Endodermal cell (in vitro differentiated cells): ENCODE results near the gene FBXO22. TPM values are rescaled to one million over a fixed set of nuclear protein-coding genes. Genes with fewer than 3 reads are reported as not detected.

ENCODE experiments used
- DNase-seq: peaks from one replicate; pipeline ENCODE4 v3.0.0-alpha.2; 2017
- H3K27ac ChIP-seq: 2 replicates; pipeline ENCODE4 v1.5.1; 2013; ENCODE audit warnings: mild to moderate bottlenecking, low read depth, low read length, moderate library complexity
- H3K27me3 ChIP-seq: 2 replicates; pipeline ENCODE4 v1.6.1; 2013; ENCODE audit warnings: mild to moderate bottlenecking, low read length, moderate library complexity; ENCODE audit not compliant: insufficient read depth, control insufficient read depth, poor library complexity, severe bottlenecking
- H3K36me3 ChIP-seq: 2 replicates; pipeline ENCODE4 v1.7.0; 2013; ENCODE audit warnings: mild to moderate bottlenecking, low read length, moderate library complexity; ENCODE audit not compliant: control insufficient read depth, insufficient read depth
- H3K4me1 ChIP-seq: one replicate; pipeline ENCODE4 v1.7.0; 2013; ENCODE audit warnings: low read length; ENCODE audit not compliant: control insufficient read depth, insufficient read depth
- H3K4me3 ChIP-seq: 2 replicates; pipeline ENCODE4 v1.5.1; 2013; ENCODE audit warnings: mild to moderate bottlenecking, low read length, moderate library complexity
- H3K9ac ChIP-seq: 2 replicates; pipeline ENCODE4 v1.6.1; 2013; ENCODE audit warnings: mild to moderate bottlenecking, low read length, moderate library complexity; ENCODE audit not compliant: poor library complexity, severe bottlenecking; ENCODE audit errors: extremely low read depth
- H3K9me3 ChIP-seq: 2 replicates; pipeline ENCODE4 v1.6.1; 2013; ENCODE audit warnings: mild to moderate bottlenecking, low read length, moderate library complexity; ENCODE audit not compliant: control insufficient read depth
- H3K27ac Mint-ChIP-seq: 2 replicates; pipeline ENCODE4 v1.8.0; 2020; ENCODE audit warnings: mixed read lengths
- H3K27me3 Mint-ChIP-seq: 2 replicates; pipeline ENCODE4 v1.8.0; 2021; ENCODE audit warnings: mild to moderate bottlenecking, mixed read lengths; ENCODE audit not compliant: insufficient read depth
- H3K36me3 Mint-ChIP-seq: 2 replicates; pipeline ENCODE4 v1.8.0; 2020; ENCODE audit warnings: low read depth, mixed read lengths
- H3K4me1 Mint-ChIP-seq: 2 replicates; pipeline ENCODE4 v1.8.0; 2020; ENCODE audit warnings: mixed read lengths
- H3K4me3 Mint-ChIP-seq: 2 replicates; pipeline ENCODE4 v1.8.0; 2020; ENCODE audit warnings: mild to moderate bottlenecking, moderate library complexity, mixed read lengths
- H3K9me3 Mint-ChIP-seq: 2 replicates; pipeline ENCODE4 v1.8.0; 2020; ENCODE audit warnings: mild to moderate bottlenecking, mixed read lengths
- WGBS, 2 experiments: methylation state at CpG; one replicate each; pipeline versions ENCODE4 v1.1.5 to v1.1.7; 2013; ENCODE audit warnings: missing lambda C conversion rate in 2 of 2, mixed read lengths in 1 of 2; ENCODE audit not compliant: insufficient coverage in 1 of 2, insufficient read length in 1 of 2; 5-methylcytosine and 5-hydroxymethylcytosine counted together
- total RNA-seq, 2 donors: library from RNA; stranded (reverse); fragmentation: NEBNext Ultra II Directional in 1 of 2; extraction: Animal tissue kit (Norgen Biotek cat#: 25700) in 1 of 2; gene quantifications; 2 replicates in 1 of 2; 3 replicates in 1 of 2; pipeline ENCODE4 v1.2.1, GENCODE V29; 2021
- TF ChIP-seq, protein P1 (sequence below): fragments of 200-600 bp; sonication (generic); conservative IDR thresholded peaks from 2 replicates; pipeline ENCODE4 v1.5.0; 2021; ENCODE audit warnings: antibody characterized with exemption, mild to moderate bottlenecking

Gene FBXO22
- total RNA-seq, 2 donors from 2014 or later: 47.6 to 48.1 TPM

DNA sequence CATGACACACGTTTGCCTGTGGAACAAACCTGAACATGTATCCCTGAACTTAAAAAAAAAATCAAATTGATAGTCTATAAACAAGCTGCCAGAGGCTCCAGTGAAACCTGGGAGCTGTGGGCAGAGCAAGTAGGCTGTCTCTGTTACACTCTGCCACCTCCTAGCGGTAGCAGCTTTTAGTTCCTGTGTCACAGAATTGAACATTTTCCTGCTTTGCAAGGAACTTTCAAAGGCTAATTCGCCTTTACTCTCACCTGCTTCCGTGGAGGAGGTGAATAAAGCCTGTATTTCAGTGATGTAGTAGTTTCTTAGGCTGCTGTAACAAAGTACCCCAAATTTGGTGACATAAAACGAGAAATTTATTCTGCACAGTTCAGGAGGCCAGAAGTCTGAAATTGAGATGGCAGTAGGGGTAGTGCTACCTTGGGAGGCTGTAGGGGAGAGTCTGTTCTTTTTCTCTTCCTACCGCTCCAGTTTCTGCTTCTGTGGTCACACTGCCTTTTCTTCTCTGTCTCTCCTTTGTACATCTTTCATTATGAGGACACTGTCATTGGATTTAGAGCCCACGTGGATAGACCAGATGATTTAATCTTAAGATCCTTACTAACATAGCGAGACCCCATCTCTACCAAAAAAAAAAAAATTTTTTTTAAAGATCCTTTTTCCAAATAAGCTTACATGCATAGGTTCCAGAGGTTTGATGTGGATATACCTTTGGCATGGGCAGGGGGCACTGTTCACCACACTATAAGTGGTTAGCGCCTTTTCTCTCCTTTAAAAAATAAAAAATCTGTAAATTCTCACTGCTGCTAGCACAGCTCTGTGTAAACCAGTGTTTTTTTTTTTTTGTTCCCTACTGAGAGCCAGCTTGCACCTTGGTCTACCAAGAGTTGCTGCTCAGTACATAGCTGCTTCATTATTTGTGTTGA lies 25.3 kb downstream of the FBXO22 start:
- TF ChIP-seq, protein P1, sequence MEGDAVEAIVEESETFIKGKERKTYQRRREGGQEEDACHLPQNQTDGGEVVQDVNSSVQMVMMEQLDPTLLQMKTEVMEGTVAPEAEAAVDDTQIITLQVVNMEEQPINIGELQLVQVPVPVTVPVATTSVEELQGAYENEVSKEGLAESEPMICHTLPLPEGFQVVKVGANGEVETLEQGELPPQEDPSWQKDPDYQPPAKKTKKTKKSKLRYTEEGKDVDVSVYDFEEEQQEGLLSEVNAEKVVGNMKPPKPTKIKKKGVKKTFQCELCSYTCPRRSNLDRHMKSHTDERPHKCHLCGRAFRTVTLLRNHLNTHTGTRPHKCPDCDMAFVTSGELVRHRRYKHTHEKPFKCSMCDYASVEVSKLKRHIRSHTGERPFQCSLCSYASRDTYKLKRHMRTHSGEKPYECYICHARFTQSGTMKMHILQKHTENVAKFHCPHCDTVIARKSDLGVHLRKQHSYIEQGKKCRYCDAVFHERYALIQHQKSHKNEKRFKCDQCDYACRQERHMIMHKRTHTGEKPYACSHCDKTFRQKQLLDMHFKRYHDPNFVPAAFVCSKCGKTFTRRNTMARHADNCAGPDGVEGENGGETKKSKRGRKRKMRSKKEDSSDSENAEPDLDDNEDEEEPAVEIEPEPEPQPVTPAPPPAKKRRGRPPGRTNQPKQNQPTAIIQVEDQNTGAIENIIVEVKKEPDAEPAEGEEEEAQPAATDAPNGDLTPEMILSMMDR: peak; percentile 78
- no peaks in the 10 kb centered on the region for H3K27me3 ChIP-seq
- no peak overlapping the region for H3K27ac ChIP-seq
- 64 to 79% methylated on average over 6 to 8 of the region's 9 CpGs for WGBS, 2 experiments
- Mint-ChIP-seq H3K27ac (peak overlapping the region; percentile 32), H3K4me3 (no peak overlapping the region), H3K27me3 (no peaks in the 10 kb centered on the region), H3K9me3 (no peaks in the 10 kb centered on the region), H3K4me1 (peaks cover 45% of the 10 kb centered on the region), H3K36me3 (peaks cover 37% of the 10 kb centered on the region)
- DNase-seq: peak; percentile 87
- H3K4me1 ChIP-seq: peaks cover 6% of the 10 kb centered on the region
- no peak overlapping the region for H3K4me3 ChIP-seq
- H3K36me3 ChIP-seq: peaks cover 64% of the 10 kb centered on the region
- peaks cover 8% of the 10 kb centered on the region for H3K9me3 ChIP-seq
- no peak overlapping the region for H3K9ac ChIP-seq

DNA sequence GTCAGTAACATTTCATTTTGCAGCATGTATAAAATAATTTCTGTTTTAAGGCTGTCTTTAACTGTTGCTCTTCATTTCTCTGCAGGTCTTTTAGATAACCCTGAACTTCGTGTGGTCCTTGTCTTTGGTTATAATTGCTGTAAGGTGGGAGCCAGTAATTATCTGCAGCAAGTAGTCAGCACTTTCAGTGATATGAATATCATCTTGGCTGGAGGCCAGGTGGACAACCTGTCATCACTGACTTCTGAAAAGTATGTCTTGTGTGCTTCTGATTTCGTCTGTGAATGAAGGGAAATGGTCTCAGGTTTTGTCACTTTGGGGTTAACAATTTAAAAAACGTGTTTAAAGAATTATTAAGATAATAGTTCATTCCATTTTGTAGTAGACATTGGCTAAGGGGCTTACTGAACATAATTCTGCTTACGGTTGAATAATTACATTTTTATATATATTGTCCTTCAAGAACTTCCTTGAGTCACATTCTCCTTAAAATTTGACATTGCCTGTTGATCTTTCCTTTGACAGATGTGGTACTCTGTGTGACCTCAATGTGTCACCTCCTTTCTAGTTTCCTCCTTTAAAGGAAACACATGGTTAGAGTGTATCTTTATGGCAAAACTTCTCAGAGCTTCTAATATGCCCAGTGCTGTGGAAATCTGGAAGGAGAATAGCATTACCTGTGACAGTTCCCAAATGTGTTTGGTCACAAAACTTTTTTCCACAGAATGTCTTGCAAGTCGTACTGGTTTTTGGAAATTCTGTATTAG lies 26.3 kb downstream of the FBXO22 start:
- H3K36me3 Mint-ChIP-seq: peaks cover 43% of the 10 kb centered on the region
- no peak for DNase-seq
- WGBS, 2 experiments: 89 to 100% methylated on average over 1 to 5 of the region's 5 CpGs

DNA sequence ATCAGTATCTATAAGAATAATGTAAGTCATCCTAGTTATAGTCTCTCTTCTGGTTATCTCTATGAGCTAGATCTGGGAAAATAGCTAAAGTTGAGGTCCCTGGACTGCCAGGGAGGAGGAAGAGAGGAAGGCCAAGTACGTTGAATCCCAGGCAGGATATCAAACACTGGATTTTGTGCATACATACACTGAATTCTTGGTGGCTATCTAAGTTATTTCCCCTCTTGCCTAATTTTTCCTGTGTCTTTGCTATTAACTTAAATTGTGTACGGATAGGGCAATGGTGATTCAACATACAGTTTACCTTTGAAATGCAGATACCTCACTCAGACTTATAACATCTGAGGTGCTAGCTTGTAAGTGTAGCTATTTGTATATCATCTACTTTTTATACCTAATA lies 27.2 kb downstream of the FBXO22 start:
- Mint-ChIP-seq H3K4me3 (no peak overlapping the region), H3K27ac (no peak overlapping the region), H3K36me3 (peaks cover 50% of the 10 kb centered on the region), H3K27me3 (no peaks in the 10 kb centered on the region), H3K4me1 (peaks cover 29% of the 10 kb centered on the region), H3K9me3 (no peaks in the 10 kb centered on the region)
- Histone ChIP-seq H3K27me3 (no peaks in the 10 kb centered on the region), H3K4me3 (no peak overlapping the region), H3K9me3 (peaks cover 22% of the 10 kb centered on the region), H3K9ac (no peak overlapping the region), H3K4me1 (no peaks in the 10 kb centered on the region), H3K36me3 (peaks cover 66% of the 10 kb centered on the region), H3K27ac (no peak overlapping the region)
- DNase-seq: no peak
- 96% methylated on average over 1 of the region's 2 CpGs; no CpG with 5 or more reads in 1 of the 2 experiments for WGBS, 2 experiments
- TF ChIP-seq, protein P1: no peak

More for the DNA sequence above, 26.3 kb downstream of the FBXO22 start:
- H3K4me1 ChIP-seq: no peaks in the 10 kb centered on the region
- no peak overlapping the region for H3K27ac Mint-ChIP-seq
- no peaks in the 10 kb centered on the region for H3K27me3 Mint-ChIP-seq
- H3K27me3 ChIP-seq: no peaks in the 10 kb centered on the region
- H3K9me3 ChIP-seq: peaks cover 15% of the 10 kb centered on the region
- no peak overlapping the region for H3K4me3 Mint-ChIP-seq
- no peak overlapping the region for H3K9ac ChIP-seq
- peaks cover 66% of the 10 kb centered on the region for H3K36me3 ChIP-seq
- no peaks in the 10 kb centered on the region for H3K9me3 Mint-ChIP-seq
- TF ChIP-seq, protein P1: no peak
- no peak overlapping the region for H3K27ac ChIP-seq
- peaks cover 35% of the 10 kb centered on the region for H3K4me1 Mint-ChIP-seq
- H3K4me3 ChIP-seq: no peak overlapping the region
